Astrocyte (in vitro differentiated cells and primary cell): Measurements from ENCODE around the gene TNIK.

Experiments used
- EZH2 ChIP-seq: IDR thresholded peaks from 2 replicates; pipeline ENCODE4 v1.6.1; 2012; ENCODE audit warnings: mild to moderate bottlenecking, low read length, inconsistent platforms; ENCODE audit not compliant: insufficient read depth
- TF ChIP-seq, protein P1 (sequence below): IDR thresholded peaks from 2 replicates; pipeline ENCODE4 v1.5.1; 2011; ENCODE audit warnings: low read depth, mild to moderate bottlenecking, inconsistent platforms, low read length, moderate library complexity; ENCODE audit not compliant: insufficient read depth

DNA sequence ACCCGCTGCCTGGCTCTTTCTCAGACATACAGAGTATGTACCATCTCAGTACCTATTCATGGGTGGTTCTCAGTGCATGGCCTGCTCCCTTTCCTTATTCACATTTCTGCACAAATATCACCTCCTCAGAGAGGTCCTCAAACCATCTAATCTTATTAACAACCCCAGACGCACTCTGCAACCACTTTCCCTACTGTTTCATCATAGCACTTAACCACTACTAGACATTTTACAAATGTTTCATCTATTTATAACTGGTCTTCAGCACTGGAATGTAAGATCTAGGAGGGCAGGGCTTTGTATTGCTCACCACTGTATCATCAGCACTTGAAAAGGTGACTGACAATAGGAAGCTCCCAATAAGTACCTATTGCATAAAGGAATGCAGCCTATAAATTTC lies 45.1 kb downstream of the TNIK start:
- TF ChIP-seq, protein P1, sequence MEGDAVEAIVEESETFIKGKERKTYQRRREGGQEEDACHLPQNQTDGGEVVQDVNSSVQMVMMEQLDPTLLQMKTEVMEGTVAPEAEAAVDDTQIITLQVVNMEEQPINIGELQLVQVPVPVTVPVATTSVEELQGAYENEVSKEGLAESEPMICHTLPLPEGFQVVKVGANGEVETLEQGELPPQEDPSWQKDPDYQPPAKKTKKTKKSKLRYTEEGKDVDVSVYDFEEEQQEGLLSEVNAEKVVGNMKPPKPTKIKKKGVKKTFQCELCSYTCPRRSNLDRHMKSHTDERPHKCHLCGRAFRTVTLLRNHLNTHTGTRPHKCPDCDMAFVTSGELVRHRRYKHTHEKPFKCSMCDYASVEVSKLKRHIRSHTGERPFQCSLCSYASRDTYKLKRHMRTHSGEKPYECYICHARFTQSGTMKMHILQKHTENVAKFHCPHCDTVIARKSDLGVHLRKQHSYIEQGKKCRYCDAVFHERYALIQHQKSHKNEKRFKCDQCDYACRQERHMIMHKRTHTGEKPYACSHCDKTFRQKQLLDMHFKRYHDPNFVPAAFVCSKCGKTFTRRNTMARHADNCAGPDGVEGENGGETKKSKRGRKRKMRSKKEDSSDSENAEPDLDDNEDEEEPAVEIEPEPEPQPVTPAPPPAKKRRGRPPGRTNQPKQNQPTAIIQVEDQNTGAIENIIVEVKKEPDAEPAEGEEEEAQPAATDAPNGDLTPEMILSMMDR: no peak
- no peak for TF ChIP-seq EZH2
